Vagina (tissue), 2 donors: ENCODE results near the gene GYPE. TPM values are rescaled to one million over a fixed set of nuclear protein-coding genes. Genes with fewer than 3 reads are reported as not detected.
"Not testable (repeated sequence)": the region's sequence is repeated elsewhere in the genome, so short reads cannot be mapped to it uniquely, and the experiment has no call there.

Experiments
- DNase-seq, 2 donors: peaks; one replicate each; pipeline ENCODE4 v3.0.0-alpha.2; 2017; ENCODE audit errors: extremely low spot score in 2 of 2
- H3K27ac ChIP-seq: fragments of 200-600 bp; sonication (generic); one replicate; pipeline ENCODE4 v1.5.1; 2019
- H3K27me3 ChIP-seq: fragments of 200-600 bp; sonication (generic); one replicate; pipeline ENCODE4 v1.5.1; 2019
- H3K36me3 ChIP-seq, 2 donors: fragments of 200-600 bp; sonication (generic); one replicate each; pipeline ENCODE4 v1.5.1; 2017 to 2019
- H3K4me1 ChIP-seq: fragments of 200-600 bp; sonication (generic); one replicate; pipeline ENCODE4 v1.5.1; 2019
- H3K4me3 ChIP-seq, 2 donors: fragments of 200-600 bp; sonication (generic); 1 replicate in 1 of 2; 2 replicates in 1 of 2; pipeline ENCODE4 v1.5.1; 2016 to 2019
- H3K9me3 ChIP-seq: fragments of 200-600 bp; sonication (generic); one replicate; pipeline ENCODE4 v1.5.1; 2019
- CTCF ChIP-seq, 3 experiments: fragments of 450-650 bp in 2 of 3; fragments of 200-600 bp in 1 of 3; sonication (generic) in 1 of 3; IDR thresholded peaks; one replicate each; pipeline ENCODE4 v1.5.1; 2017 to 2019; ENCODE audit warnings: antibody characterized with exemption in 3 of 3, mild to moderate bottlenecking in 2 of 3, moderate library complexity in 2 of 3
- POLR2A ChIP-seq, 2 donors: fragments of 450-650 bp; IDR thresholded peaks; one replicate each; pipeline ENCODE4 v1.6.1; 2017; ENCODE audit warnings: antibody characterized with exemption in 2 of 2, mild to moderate bottlenecking in 2 of 2, moderate library complexity in 2 of 2
- POLR2AphosphoS5 ChIP-seq, 2 donors: sonication (generic); formaldehyde crosslinking; IDR thresholded peaks; one replicate each; pipeline ENCODE4 v1.9.0; 2017; ENCODE audit warnings: antibody characterized with exemption in 2 of 2, mild to moderate bottlenecking in 2 of 2, low read depth in 1 of 2; ENCODE audit not compliant: insufficient read depth in 1 of 2
- intact Hi-C: fragments of 100-400 bp; cut with DNase I; formaldehyde crosslinking; loops from one replicate; pipeline ENCODE4 v1.15.1; 2023
- total RNA-seq: library from RNA; depleted of rRNA; stranded (reverse); fragments of >200 nt; gene quantifications from one replicate; pipeline ENCODE4 v1.2.3, GENCODE V29; 2016

The GYPE gene
- total RNA-seq, 1 donor from 2014 or later = not detected

DNA sequence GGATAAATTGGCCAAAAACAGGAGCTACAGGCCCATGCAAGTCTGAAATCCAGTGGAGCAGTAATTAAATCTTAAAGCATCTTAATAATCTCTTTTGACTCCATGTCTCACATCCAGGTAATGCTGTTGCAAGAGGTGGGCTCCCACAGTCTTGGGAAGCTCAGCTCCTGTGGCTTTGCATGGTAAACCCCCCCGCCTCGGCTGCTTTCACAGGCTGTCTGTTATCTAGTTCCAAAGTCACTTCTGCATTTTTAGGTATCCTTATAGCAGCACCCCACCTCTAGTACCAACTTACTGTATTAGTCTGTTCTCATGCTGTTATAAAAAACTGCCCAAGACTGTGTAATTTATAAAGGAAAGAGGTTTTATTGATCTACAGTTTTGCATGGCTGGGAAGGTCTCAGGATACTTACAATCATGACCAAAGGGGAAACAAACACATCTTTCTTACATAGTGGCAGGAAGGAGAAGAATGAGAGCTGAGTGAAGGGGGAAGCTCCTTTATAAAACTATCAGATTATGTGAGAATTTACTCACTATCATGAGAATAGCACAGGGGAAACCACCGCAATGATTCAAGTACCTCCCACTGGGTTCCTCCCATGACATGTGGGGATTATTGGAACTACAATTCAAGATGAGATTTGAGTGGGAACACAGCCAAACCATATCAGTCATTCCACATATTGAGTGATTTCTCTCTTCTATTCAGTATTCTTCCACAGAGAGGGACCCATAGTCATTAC is 34.7 kb downstream of the GYPE start:
- H3K27me3 ChIP-seq, H3K36me3 ChIP-seq, H3K4me3 ChIP-seq, H3K27ac ChIP-seq, H3K9me3 ChIP-seq, DNase-seq, H3K4me1 ChIP-seq, intact Hi-C loops: not testable (repeated sequence)

DNA sequence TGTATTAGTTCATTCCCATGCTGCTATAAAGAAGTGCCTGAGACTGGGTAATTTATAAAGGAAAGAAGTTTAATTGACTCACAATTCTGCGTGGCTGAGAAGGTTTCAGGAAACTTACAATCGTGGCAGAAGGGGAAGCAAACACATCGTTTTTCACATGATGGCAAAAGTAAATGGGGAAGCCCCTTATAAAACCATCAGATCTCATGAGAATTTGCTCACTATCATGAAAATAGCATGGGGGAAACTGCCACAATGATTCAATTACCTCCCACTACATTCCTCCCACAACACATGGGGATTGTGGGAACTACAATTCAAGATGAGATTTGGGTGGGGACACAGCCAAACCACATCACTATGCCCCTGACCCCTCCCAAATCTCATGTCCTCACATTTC is 35.4 kb downstream of the GYPE start:
- H3K9me3 ChIP-seq, H3K36me3 ChIP-seq, H3K27ac ChIP-seq, H3K27me3 ChIP-seq, H3K4me3 ChIP-seq, H3K4me1 ChIP-seq, DNase-seq, intact Hi-C loops: not testable (repeated sequence)

- H3K27me3 ChIP-seq, H3K36me3 ChIP-seq, H3K4me1 ChIP-seq, intact Hi-C loops, DNase-seq, H3K27ac ChIP-seq, H3K4me3 ChIP-seq, H3K9me3 ChIP-seq: not testable (repeated sequence)
Measured at GRCh38 chr4:143862716-143863115, 42.6 kb downstream of the GYPE start.

DNA sequence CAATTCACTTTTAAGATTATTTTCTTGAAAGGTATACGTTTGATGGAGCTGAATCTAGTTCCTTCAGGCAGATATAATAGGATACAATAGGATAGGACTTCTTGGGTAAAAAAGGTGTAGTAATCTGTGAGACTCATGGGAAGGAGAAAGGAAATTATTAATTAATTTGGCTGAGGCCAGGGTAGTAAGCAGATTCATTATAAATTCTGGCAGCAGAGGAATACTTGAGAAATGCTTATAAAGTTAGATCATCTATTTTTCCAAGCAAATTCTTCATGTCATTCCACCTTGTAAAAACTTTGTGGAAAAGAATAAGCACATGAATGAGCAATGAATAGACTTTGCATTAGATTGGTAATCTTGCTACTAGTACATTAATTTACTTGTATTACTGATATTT is 46.9 kb downstream of the GYPE start:
- no peaks in the 10 kb centered on the region for H3K4me1 ChIP-seq
- no peak for DNase-seq
- no peaks in the 10 kb centered on the region for H3K27me3 ChIP-seq
- intact Hi-C loops = no loop called here
- no peak overlapping the region for H3K27ac ChIP-seq
- H3K4me3 ChIP-seq = no peak overlapping the region
- no peaks in the 10 kb centered on the region for H3K36me3 ChIP-seq
- H3K9me3 ChIP-seq = no peaks in the 10 kb centered on the region
- TF ChIP-seq POLR2A (IDR thresholded peaks at IDR 0.05) (no peak), POLR2AphosphoS5 (IDR thresholded peaks at IDR 0.05; ENCODE audit: insufficient read depth in 1 of 2, low read depth in 1 of 2) (no peak), CTCF (IDR thresholded peaks at IDR 0.05) (no peak)

DNA sequence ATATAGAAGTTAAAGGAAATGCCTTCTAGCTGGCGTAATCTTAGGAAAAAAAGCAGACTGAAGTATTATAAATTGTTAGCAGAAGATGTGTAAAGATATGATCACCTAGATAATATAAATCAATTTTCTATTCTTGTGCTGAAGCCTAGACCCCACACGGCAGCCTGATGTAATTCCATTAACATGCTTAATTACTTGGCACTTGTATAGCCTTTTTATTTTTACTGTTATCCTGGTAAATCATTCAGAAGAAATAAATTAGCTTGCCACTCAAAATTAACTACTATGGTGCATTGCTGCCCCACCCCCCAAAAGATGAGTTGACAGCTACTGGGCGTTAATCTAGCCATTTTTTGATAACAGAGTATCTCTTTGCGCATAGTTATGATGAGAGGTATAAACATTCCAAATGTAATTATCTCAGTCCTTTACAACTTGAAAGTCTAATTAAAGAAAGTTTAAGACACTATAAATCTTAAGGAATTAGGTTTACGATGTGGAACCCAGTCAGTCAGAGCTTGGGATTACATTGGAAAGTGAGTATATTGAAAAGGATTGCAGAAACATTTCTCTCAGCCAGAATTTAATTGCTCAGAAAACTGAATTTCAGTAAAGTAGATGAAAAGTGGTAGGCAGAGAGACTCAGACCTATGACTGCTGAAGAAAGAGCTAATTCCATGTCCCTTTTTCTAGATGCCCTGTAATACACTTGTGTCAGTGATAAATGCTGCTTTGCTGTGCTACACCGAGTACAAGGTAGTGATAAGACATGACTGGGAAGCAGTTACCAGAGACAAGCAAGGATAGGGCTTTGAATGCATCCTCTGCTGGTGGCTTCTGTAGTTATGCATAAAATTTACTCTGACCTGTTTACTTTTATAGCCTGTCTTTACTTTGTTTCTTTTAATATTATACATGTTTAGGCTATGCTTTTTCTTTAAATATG is 47.7 kb downstream of the GYPE start:
- H3K27me3 ChIP-seq, DNase-seq, H3K4me3 ChIP-seq, H3K9me3 ChIP-seq, H3K36me3 ChIP-seq, intact Hi-C loops, H3K27ac ChIP-seq, H3K4me1 ChIP-seq: not testable (repeated sequence)

DNA sequence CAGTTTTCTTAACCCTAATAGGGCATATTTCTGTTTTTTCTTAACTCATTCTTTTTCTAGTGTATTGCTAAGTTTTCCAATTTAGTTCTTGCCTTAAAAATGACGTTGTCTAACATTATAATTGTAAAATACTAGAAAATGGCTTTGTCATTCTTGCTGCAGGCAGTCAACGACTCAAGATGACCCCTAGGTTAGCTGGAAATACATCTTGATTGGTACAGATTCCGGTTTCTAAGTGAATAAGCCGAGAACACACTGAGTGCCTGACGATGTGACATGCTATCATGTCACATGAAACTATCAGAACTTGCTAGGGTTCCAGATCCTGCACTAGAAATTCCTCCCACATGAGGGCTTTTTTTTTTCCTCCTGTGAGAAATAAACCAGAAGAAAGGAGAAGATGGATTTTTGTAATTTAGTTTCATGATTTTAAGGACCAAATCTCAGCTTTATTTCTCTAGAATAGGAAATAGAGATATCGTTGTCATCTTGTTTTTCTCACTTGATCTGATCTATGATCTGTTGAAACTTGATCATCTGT is 49.3 kb downstream of the GYPE start:
- H3K27ac ChIP-seq, DNase-seq, H3K27me3 ChIP-seq, intact Hi-C loops, H3K36me3 ChIP-seq, H3K4me3 ChIP-seq, H3K4me1 ChIP-seq, H3K9me3 ChIP-seq: not testable (repeated sequence)

GRCh38 chr4:143854645-143855044 is 50.7 kb downstream of the GYPE start:
- H3K27me3 ChIP-seq, H3K27ac ChIP-seq, H3K9me3 ChIP-seq, H3K4me3 ChIP-seq, intact Hi-C loops, H3K4me1 ChIP-seq, H3K36me3 ChIP-seq, DNase-seq: not testable (repeated sequence)

DNA sequence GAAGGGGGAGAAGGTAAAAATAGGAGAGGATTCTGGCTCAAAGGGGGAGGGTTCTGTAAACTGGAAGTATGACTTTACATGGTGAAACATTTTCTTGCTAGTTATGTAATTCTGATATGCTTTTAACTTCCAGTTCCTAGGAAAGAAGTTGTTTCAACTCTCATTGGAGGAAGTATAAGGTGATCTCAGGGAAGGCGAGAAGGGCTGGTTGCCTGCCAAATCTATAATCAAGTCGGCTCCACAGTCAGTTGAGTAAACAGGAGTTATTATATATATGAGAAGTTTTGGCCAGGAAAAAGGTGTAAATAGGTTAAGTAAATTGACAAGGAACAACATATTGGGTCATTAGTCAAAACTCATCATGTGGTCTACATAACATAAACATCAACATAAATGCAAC is 56.1 kb downstream of the GYPE start:
- H3K36me3 ChIP-seq, intact Hi-C loops, H3K9me3 ChIP-seq, H3K4me3 ChIP-seq, DNase-seq, H3K27me3 ChIP-seq, H3K27ac ChIP-seq, H3K4me1 ChIP-seq: not testable (repeated sequence)

DNA sequence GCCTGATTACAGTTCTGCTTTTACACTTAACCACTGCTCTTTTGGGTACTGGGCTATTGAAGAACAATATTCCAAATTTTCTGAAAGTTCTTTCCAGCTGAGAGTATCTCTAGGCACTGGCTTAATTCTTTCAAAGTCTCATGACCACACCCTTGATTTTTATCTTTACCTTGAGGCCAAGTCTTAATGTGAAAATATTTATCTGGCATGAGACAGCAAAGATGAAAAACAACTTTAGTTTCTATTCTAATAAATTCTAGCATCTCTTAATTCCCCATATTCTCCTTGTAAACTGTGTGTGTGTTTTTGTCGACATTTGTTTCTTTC is 61.9 kb downstream of the GYPE start:
- H3K9me3 ChIP-seq, H3K27me3 ChIP-seq, intact Hi-C loops, H3K27ac ChIP-seq, H3K36me3 ChIP-seq, H3K4me1 ChIP-seq, DNase-seq, H3K4me3 ChIP-seq: not testable (repeated sequence)

GRCh38 chr4:143842624-143843505 is 62.5 kb downstream of the GYPE start:
- H3K36me3 ChIP-seq, DNase-seq, intact Hi-C loops, H3K4me3 ChIP-seq, H3K9me3 ChIP-seq, H3K4me1 ChIP-seq, H3K27ac ChIP-seq, H3K27me3 ChIP-seq: not testable (repeated sequence)

DNA sequence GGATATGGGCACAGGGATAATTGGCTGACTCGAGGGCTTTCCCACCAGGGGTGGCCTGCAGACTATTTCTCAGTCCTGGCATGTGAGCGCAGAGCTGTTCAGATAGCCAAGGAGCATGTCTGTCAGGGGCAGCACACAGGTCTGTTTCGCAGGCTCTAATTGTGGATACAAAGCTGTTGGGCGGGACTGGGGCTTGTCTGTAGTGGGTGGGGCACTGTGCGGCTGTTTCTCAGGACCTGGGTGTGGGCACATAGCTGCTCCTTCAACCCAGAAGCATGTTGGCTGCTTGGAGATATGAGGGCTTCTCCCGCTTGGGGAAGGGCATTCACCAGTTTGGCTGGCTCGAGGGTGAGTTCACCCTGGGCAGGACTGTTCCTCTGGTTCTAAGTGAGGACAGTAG is 65.9 kb downstream of the GYPE start:
- H3K36me3 ChIP-seq, intact Hi-C loops, H3K4me3 ChIP-seq: not testable (repeated sequence)

More for the DNA sequence above, 65.9 kb downstream of the GYPE start:
- not testable (repeated sequence) for H3K4me1 ChIP-seq, DNase-seq, H3K27ac ChIP-seq, H3K27me3 ChIP-seq, H3K9me3 ChIP-seq
